DND-41 (cell line): Measurements from ENCODE around the gene SPRR2D.

Source experiments
- CTCF ChIP-seq: IDR thresholded peaks from 2 replicates; pipeline ENCODE4 v1.5.1; 2012; ENCODE audit warnings: borderline replicate concordance, low read length, moderate library complexity, mild to moderate bottlenecking; ENCODE audit not compliant: poor library complexity, severe bottlenecking; ENCODE audit errors: extremely low read depth
- EZH2 ChIP-seq: IDR thresholded peaks from 3 replicates; pipeline ENCODE4 v1.6.1; 2012; ENCODE audit warnings: borderline replicate concordance, low read depth, mild to moderate bottlenecking, moderate library complexity, low read length, inconsistent platforms; ENCODE audit not compliant: severe bottlenecking

GRCh38 chr1:153025797-153026196, 15.1 kb downstream of the SPRR2D start:
- TF ChIP-seq EZH2 (no peak), CTCF (no peak)
